Calu3 (cell line): ENCODE measurements around the gene RAB4B. TPM values are rescaled to one million over a fixed set of nuclear protein-coding genes. Genes with fewer than 3 reads are reported as not detected.

Experiments used
- BruUV-seq: library from RNA; stranded (reverse); fragments of 400-500 nt; replicated peaks from 2 replicates; lab custom pipeline; 2021; lab: Mats Ljungman, UMichigan
- CTCF ChIA-PET: fragments of 300-600 bp; sonication (Branson Sonifier 250); formaldehyde crosslinking; loops from one replicate; lab custom pipeline; 2022; ENCODE audit warnings: antibody characterized with exemption; lab: Charles Lee
- DNase-seq: peaks from one replicate; pipeline ENCODE4 v3.0.0; 2022
- H3K27ac Mint-ChIP-seq: one replicate; pipeline ENCODE4 v1.8.0; 2022; ENCODE audit warnings: mixed read lengths; ENCODE audit not compliant: unreplicated experiment
- H3K27me3 Mint-ChIP-seq: one replicate; pipeline ENCODE4 v1.8.0; 2022; ENCODE audit warnings: mixed read lengths; ENCODE audit not compliant: unreplicated experiment
- H3K36me3 Mint-ChIP-seq: one replicate; pipeline ENCODE4 v1.8.0; 2022; ENCODE audit warnings: mild to moderate bottlenecking, moderate library complexity, mixed read lengths; ENCODE audit not compliant: insufficient read depth, unreplicated experiment
- H3K4me1 Mint-ChIP-seq: one replicate; pipeline ENCODE4 v1.8.0; 2022; ENCODE audit warnings: mild to moderate bottlenecking, low read depth, mixed read lengths; ENCODE audit not compliant: unreplicated experiment
- H3K4me3 Mint-ChIP-seq: one replicate; pipeline ENCODE4 v1.8.0; 2022; ENCODE audit warnings: mild to moderate bottlenecking, low read depth, moderate library complexity, mixed read lengths; ENCODE audit not compliant: unreplicated experiment
- H3K9me3 Mint-ChIP-seq: one replicate; pipeline ENCODE4 v1.8.0; 2022; ENCODE audit warnings: low read depth, mixed read lengths; ENCODE audit not compliant: unreplicated experiment
- intact Hi-C: fragments of 100-400 bp; cut with micrococcal nuclease; formaldehyde crosslinking; loops from one replicate; pipeline ENCODE4 v1.10.0; 2022; ENCODE audit not compliant: unreplicated experiment
- total RNA-seq: library from RNA; stranded (reverse); gene quantifications from 2 replicates; pipeline ENCODE4 v1.2.3, GENCODE V29; 2022
- TF ChIP-seq, protein P1 (sequence below): fragments of 200-600 bp; IDR thresholded peaks from one replicate; pipeline ENCODE4 v1.8.0; 2022; ENCODE audit warnings: antibody characterized with exemption; ENCODE audit not compliant: unreplicated experiment

Gene RAB4B
- total RNA-seq, 1 experiment from 2014 or later, result 22.7 TPM

DNA sequence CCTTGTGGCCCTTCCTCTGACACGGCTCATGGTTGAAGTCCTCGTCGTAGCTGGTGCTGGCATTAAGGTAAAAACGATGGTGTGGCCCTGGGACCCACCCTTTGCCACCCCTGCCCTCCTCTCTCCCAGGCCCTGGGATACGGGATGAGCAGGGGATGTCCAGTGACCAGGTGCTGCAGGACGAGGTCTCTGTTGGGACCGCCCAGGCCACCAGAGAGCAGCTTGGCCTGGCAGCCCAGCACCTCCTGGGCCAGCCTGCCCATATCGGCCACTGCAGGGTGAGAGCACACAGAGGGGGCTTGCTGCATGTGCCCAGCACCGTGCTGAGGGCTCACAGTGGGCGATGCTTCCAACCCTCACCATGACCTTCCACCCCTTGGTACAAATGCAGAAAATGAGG, 34.1 kb upstream of the RAB4B start:
- CTCF ChIA-PET, result interaction anchor here (2.1 kb wide), 1 partner anchor 81 kb away, joined by 4 read pairs; no protein-coding TSS in a partner anchor
- intact Hi-C loops, result no loop called here
- BruUV-seq, result no TSS peak
- TF ChIP-seq, protein P1, sequence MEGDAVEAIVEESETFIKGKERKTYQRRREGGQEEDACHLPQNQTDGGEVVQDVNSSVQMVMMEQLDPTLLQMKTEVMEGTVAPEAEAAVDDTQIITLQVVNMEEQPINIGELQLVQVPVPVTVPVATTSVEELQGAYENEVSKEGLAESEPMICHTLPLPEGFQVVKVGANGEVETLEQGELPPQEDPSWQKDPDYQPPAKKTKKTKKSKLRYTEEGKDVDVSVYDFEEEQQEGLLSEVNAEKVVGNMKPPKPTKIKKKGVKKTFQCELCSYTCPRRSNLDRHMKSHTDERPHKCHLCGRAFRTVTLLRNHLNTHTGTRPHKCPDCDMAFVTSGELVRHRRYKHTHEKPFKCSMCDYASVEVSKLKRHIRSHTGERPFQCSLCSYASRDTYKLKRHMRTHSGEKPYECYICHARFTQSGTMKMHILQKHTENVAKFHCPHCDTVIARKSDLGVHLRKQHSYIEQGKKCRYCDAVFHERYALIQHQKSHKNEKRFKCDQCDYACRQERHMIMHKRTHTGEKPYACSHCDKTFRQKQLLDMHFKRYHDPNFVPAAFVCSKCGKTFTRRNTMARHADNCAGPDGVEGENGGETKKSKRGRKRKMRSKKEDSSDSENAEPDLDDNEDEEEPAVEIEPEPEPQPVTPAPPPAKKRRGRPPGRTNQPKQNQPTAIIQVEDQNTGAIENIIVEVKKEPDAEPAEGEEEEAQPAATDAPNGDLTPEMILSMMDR, result no peak
- Mint-ChIP-seq H3K36me3 (peaks cover 55% of the 10 kb centered on the region), H3K4me3 (no peak overlapping the region), H3K27ac (peak overlapping the region; percentile 39), H3K27me3 (no peaks in the 10 kb centered on the region), H3K4me1 (peaks cover 8% of the 10 kb centered on the region), H3K9me3 (no peaks in the 10 kb centered on the region)
- no peak for DNase-seq

DNA sequence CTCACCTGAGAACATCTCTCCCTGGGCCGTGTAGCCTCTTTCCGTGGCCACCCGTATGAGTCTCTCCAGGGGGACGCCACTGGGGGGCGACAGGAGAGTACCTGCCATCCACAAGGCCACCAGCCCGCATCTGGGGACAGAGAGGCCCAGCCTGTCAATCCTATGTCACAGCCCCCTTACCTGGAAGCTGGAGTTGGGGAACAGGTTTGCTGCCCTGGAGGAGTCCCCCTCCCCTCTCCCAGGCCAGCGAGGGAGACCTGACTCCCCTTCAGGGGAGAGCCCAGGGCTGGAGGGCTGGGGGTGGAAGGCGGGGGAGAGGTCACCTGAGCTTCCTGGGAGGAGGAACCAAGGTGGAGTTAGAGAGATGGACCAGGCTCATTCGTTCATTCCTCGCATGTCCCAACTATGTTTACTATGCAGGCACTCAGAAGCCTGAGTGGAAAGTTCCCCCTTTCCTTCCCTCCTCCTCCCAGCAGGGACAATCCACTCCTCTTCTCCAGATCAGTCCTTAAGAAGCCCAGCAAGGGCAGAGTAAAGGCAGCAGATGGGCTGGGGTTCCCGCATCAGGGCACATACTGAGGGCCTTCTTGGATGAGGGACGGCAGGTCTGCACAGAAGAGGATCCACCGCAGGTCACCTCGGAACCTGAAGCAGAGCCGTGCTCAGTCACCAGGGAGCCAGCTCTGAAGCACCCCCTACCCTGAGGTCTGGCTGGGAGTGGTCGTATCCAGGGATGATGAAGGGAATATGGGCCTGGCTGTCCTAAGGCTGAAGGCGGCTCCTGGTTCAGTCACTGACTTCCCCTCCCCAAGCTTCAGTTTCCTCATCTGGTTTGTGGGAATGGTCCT, 33.3 kb upstream of the RAB4B start:
- intact Hi-C loops, result no loop called here
- H3K27ac Mint-ChIP-seq, result no peak overlapping the region
- H3K4me1 Mint-ChIP-seq, result peaks cover 17% of the 10 kb centered on the region

DNA sequence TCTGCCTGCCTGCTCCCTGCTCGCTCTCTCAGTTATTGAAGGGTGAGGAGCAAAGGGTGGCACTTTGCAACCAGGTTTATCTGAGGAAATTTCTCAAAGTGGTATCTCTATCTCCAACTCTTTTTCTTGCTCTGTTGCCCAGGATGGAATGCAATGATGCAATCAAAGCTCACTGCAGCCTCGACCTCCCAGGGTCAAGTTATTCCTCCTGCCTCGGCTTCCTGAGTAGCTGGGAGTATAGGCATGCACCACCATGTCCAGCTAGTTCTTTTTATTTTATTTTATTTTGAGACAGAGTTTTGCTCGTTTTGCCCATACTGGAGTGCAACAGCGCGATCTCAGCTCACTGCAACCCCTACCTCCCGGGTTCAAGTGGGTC, 32.7 kb upstream of the RAB4B start:
- CTCF ChIA-PET, result interaction anchor here (0.6 to 0.9 kb wide), 2 partner anchors 14 to 112 kb away, joined by 3 read pairs; no protein-coding TSS in a partner anchor
- Mint-ChIP-seq H3K4me3 (no peak overlapping the region), H3K27me3 (no peaks in the 10 kb centered on the region), H3K27ac (no peak overlapping the region), H3K36me3 (peaks cover 56% of the 10 kb centered on the region), H3K9me3 (no peaks in the 10 kb centered on the region), H3K4me1 (peaks cover 23% of the 10 kb centered on the region)
- DNase-seq, result no peak
- intact Hi-C loops, result no loop called here
- TF ChIP-seq, protein P1, result no peak
- BruUV-seq, result no TSS peak

More for the DNA sequence above, 33.3 kb upstream of the RAB4B start:
- DNase-seq, result no peak
- TF ChIP-seq, protein P1, result no peak
- H3K36me3 Mint-ChIP-seq, result peaks cover 56% of the 10 kb centered on the region
- no peaks in the 10 kb centered on the region for H3K27me3 Mint-ChIP-seq
- no peaks in the 10 kb centered on the region for H3K9me3 Mint-ChIP-seq
- no TSS peak for BruUV-seq
- H3K4me3 Mint-ChIP-seq, result no peak overlapping the region
- CTCF ChIA-PET, result interaction anchor here (0.6 to 2.1 kb wide), 3 partner anchors 14 to 111 kb away, joined by 3 to 4 read pairs (median 3); no protein-coding TSS in a partner anchor

DNA sequence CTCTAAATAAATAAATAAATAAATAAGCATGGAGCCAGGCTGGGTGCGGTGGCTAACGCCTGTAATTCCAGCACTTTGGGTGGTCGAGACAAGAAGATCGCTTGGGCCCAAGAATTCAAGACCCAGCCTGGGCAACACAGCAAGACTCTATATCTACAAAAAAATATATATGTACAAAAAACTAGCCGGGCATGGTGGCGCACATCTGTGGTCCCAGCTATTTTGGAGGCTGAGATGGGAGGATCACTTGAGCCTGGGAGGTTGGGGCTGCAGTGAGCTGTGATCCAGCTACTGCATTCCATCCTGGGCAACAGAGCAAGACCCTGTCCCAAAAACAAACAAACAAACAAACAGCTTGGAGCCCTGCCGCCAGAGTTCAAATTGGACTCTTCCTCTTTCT, 30.5 kb upstream of the RAB4B start:
- Mint-ChIP-seq H3K9me3 (no peaks in the 10 kb centered on the region), H3K4me3 (no peak overlapping the region), H3K27me3 (no peaks in the 10 kb centered on the region), H3K27ac (no peak overlapping the region), H3K4me1 (peaks cover 27% of the 10 kb centered on the region), H3K36me3 (peaks cover 59% of the 10 kb centered on the region)
- DNase-seq, result no peak
- TF ChIP-seq, protein P1, result no peak
- CTCF ChIA-PET, result interaction anchor here (1.5 kb wide), 1 partner anchor 31 kb away, joined by 3 read pairs; no protein-coding TSS in a partner anchor
- BruUV-seq, result no TSS peak
- intact Hi-C loops, result no loop called here
